ENCODE data around the gene ITGA7. TPM values are rescaled to one million over a fixed set of nuclear protein-coding genes. Genes with fewer than 3 reads are reported as not detected.

Gene ITGA7
- polyA plus RNA-seq, 1 of the 3 experiments (the other 2 are of a cell fraction): 19.7 TPM

GRCh38 chr12:55642267-55642666 is 65.4 kb downstream of the ITGA7 start:
- Histone ChIP-seq H3K4me2 (no peak overlapping the region), H3K9ac (no peak overlapping the region), H3K79me2 (ENCODE audit: insufficient read depth) (no peaks in the 10 kb centered on the region), H3K4me1 (ENCODE audit: control insufficient read depth in 1 of 2, insufficient read depth in 2 of 2, low read depth in 1 of 2, low read length in 1 of 2) (peaks cover 0 to 3% of the 10 kb centered on the region in 2 experiments; a peak in 1 of 4 replicates), H3K4me3 (ENCODE audit: low read depth in 2 of 2, low read length in 1 of 2) (no peak overlapping the region), H3K9me2 (no peaks in the 10 kb centered on the region), H2AFZ (ENCODE audit: low read depth) (no peak overlapping the region), H3K27ac (ENCODE audit: low read depth in 2 of 2, low read length in 1 of 2) (no peak overlapping the region), H3K9me3 (no peaks in the 10 kb centered on the region), H3K36me3 (replicated peaks in 1 of 2; ENCODE audit: control insufficient read depth in 1 of 2, insufficient read depth in 2 of 2, low read length in 1 of 2) (no peaks in the 10 kb centered on the region), H3K27me3 (ENCODE audit: insufficient read depth) (peaks cover 41% of the 10 kb centered on the region), H3F3A (replicated peaks; ENCODE audit: insufficient read depth) (no peaks in the 10 kb centered on the region), H4K20me1 (ENCODE audit: insufficient read depth) (no peaks in the 10 kb centered on the region)
- no peak for TF ChIP-seq USF1 (IDR thresholded peaks at IDR 0.05; ENCODE audit: borderline replicate concordance, low read depth)
- TF ChIP-seq RFX5 (IDR thresholded peaks at IDR 0.05; ENCODE audit: low read length): no peak
- TF ChIP-seq, protein P1, sequence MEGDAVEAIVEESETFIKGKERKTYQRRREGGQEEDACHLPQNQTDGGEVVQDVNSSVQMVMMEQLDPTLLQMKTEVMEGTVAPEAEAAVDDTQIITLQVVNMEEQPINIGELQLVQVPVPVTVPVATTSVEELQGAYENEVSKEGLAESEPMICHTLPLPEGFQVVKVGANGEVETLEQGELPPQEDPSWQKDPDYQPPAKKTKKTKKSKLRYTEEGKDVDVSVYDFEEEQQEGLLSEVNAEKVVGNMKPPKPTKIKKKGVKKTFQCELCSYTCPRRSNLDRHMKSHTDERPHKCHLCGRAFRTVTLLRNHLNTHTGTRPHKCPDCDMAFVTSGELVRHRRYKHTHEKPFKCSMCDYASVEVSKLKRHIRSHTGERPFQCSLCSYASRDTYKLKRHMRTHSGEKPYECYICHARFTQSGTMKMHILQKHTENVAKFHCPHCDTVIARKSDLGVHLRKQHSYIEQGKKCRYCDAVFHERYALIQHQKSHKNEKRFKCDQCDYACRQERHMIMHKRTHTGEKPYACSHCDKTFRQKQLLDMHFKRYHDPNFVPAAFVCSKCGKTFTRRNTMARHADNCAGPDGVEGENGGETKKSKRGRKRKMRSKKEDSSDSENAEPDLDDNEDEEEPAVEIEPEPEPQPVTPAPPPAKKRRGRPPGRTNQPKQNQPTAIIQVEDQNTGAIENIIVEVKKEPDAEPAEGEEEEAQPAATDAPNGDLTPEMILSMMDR (IDR thresholded peaks at IDR 0.05): no peak
- no peak for DNase-seq
- ChIA-PET CTCF (interaction anchor here (6.2 kb wide), 1 partner anchor 15 kb away, joined by 91 read pairs; no protein-coding TSS in a partner anchor), POLR2A (no interaction called here)
- 6% methylated on average over 2 of the region's 2 CpGs for WGBS (ENCODE audit: low lambda C conversion rate)

GRCh38 chr12:55641595-55641994 is 66.1 kb downstream of the ITGA7 start:
- Histone ChIP-seq H3K9ac (no peak overlapping the region), H3K9me2 (no peaks in the 10 kb centered on the region), H4K20me1 (ENCODE audit: insufficient read depth) (no peaks in the 10 kb centered on the region), H3K4me1 (ENCODE audit: control insufficient read depth in 1 of 2, insufficient read depth in 2 of 2, low read depth in 1 of 2, low read length in 1 of 2) (peaks cover 0 to 3% of the 10 kb centered on the region in 2 experiments; a peak in 1 of 4 replicates), H3K27me3 (ENCODE audit: insufficient read depth) (peaks cover 48% of the 10 kb centered on the region), H3K36me3 (replicated peaks in 1 of 2; ENCODE audit: control insufficient read depth in 1 of 2, insufficient read depth in 2 of 2, low read length in 1 of 2) (no peaks in the 10 kb centered on the region), H2AFZ (ENCODE audit: low read depth) (no peak overlapping the region), H3K79me2 (ENCODE audit: insufficient read depth) (no peaks in the 10 kb centered on the region), H3K4me3 (ENCODE audit: low read depth in 2 of 2, low read length in 1 of 2) (no peak overlapping the region), H3K4me2 (no peak overlapping the region), H3K27ac (ENCODE audit: low read depth in 2 of 2, low read length in 1 of 2) (no peak overlapping the region), H3F3A (replicated peaks; ENCODE audit: insufficient read depth) (no peaks in the 10 kb centered on the region), H3K9me3 (no peaks in the 10 kb centered on the region)
- TF ChIP-seq FOXM1 (IDR thresholded peaks at IDR 0.05; ENCODE audit: low read depth) (no peak), GABPA (IDR thresholded peaks at IDR 0.05; ENCODE audit: low read depth) (no peak)
- ChIA-PET POLR2A (no interaction called here), CTCF (no interaction called here)
- no peak for DNase-seq
- 6% methylated on average over 7 of the region's 7 CpGs for WGBS (ENCODE audit: low lambda C conversion rate)

GRCh38 chr12:55637467-55637866 is 70.2 kb downstream of the ITGA7 start:
- Histone ChIP-seq H4K20me1 (ENCODE audit: insufficient read depth) (no peaks in the 10 kb centered on the region), H3K4me2 (no peak overlapping the region), H3K9me3 (no peaks in the 10 kb centered on the region), H2AFZ (ENCODE audit: low read depth) (no peak overlapping the region), H3K36me3 (replicated peaks in 1 of 2; ENCODE audit: control insufficient read depth in 1 of 2, insufficient read depth in 2 of 2, low read length in 1 of 2) (no peaks in the 10 kb centered on the region), H3K9ac (no peak overlapping the region), H3K79me2 (ENCODE audit: insufficient read depth) (no peaks in the 10 kb centered on the region), H3K4me1 (ENCODE audit: control insufficient read depth in 1 of 2, insufficient read depth in 2 of 2, low read depth in 1 of 2, low read length in 1 of 2) (peaks cover 0 to 3% of the 10 kb centered on the region in 2 experiments; a peak in 1 of 4 replicates), H3K9me2 (no peaks in the 10 kb centered on the region), H3F3A (replicated peaks; ENCODE audit: insufficient read depth) (no peaks in the 10 kb centered on the region), H3K27me3 (ENCODE audit: insufficient read depth) (peaks cover 71% of the 10 kb centered on the region), H3K4me3 (ENCODE audit: low read depth in 2 of 2, low read length in 1 of 2) (no peak overlapping the region), H3K27ac (ENCODE audit: low read depth in 2 of 2, low read length in 1 of 2) (no peak overlapping the region)
- ChIA-PET POLR2A (no interaction called here), CTCF (interaction anchor here (1.2 kb wide), 1 partner anchor 19 kb away, joined by 5 read pairs; no protein-coding TSS in a partner anchor)
- TF ChIP-seq REST (IDR thresholded peaks at IDR 0.05; ENCODE audit: low read depth, low read length): no peak
- no peak for TF ChIP-seq NFIC (IDR thresholded peaks at IDR 0.05; ENCODE audit: borderline replicate concordance)
- no peak for TF ChIP-seq JUND (IDR thresholded peaks at IDR 0.05)
- no peak for TF ChIP-seq CHD2 (IDR thresholded peaks at IDR 0.05; ENCODE audit: low read length, partially characterized antibody)
- TF ChIP-seq RAD21 (IDR thresholded peaks at IDR 0.05; ENCODE audit: low read length): no peak
- no peak for TF ChIP-seq EZH2phosphoT487 (IDR thresholded peaks at IDR 0.05; ENCODE audit: borderline replicate concordance, low read depth)
- TF ChIP-seq TEAD4 (IDR thresholded peaks at IDR 0.05; ENCODE audit: borderline replicate concordance, insufficient read depth): no peak
- 28% methylated on average over 15 of the region's 15 CpGs for WGBS (ENCODE audit: low lambda C conversion rate)
- no peak for DNase-seq

Measured in SK-N-SH (cell line).